Measurements from ENCODE around the gene CAMKK2.

The CAMKK2 gene

DNA sequence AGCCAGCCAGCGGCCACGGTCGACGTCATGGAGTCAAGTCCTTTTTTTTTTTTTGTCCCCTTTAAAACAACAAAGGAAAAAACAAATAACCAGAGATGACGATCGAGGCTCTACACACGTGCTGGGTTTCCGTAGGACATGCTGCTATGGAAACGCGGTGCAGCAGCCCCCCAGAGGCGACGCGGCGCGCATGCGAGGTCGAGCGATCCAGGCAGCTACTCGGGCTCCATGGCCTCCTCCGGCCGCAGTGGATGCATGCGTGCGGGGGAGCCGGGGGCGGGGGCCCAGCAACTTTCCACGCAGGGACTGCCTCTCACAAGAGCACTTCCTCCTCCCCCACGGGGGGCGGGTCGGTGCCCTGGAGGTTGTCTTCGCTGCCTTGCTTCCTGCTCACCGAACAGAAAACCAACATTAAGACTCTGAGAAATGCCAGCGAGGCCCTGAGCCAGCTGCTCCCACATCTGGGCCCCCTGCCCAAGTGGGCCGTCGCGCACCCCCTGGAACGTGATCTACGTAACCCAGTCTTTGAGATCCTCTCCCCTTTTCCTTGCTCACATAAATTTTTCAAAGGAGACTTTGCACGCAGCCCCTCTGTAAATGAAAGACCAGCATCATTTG, 55.9 kb downstream of the CAMKK2 start:
- DNase-seq (ENCODE audit: insufficient read length, low spot score): no peak
- TF ChIP-seq POU2F2 (IDR thresholded peaks at IDR 0.05; ENCODE audit: low read depth, low read length): no peak
- TF ChIP-seq TAF1 (IDR thresholded peaks at IDR 0.05; ENCODE audit: low read depth, low read length): no peak
- TF ChIP-seq POLR2A (IDR thresholded peaks at IDR 0.05; ENCODE audit: low read depth, low read length): no peak
- TF ChIP-seq PAX5 (IDR thresholded peaks at IDR 0.05; ENCODE audit: insufficient read depth, low read length, severe bottlenecking): no peak
- TF ChIP-seq SPI1 (IDR thresholded peaks at IDR 0.05; ENCODE audit: low read depth, low read length): no peak
- TF ChIP-seq POLR2AphosphoS5 (IDR thresholded peaks at IDR 0.05; ENCODE audit: low read depth, low read length): no peak
- peak; percentile 38 for FAIRE-seq

GRCh38 chr12:121240062-121240420, 56.5 kb downstream of the CAMKK2 start:
- TF ChIP-seq SPI1 (IDR thresholded peaks at IDR 0.05; ENCODE audit: low read depth, low read length) (no peak), PAX5 (IDR thresholded peaks at IDR 0.05; ENCODE audit: insufficient read depth, low read length, severe bottlenecking) (no peak), POU2F2 (IDR thresholded peaks at IDR 0.05; ENCODE audit: low read depth, low read length) (no peak), TAF1 (IDR thresholded peaks at IDR 0.05; ENCODE audit: low read depth, low read length) (no peak), POLR2A (IDR thresholded peaks at IDR 0.05; ENCODE audit: low read depth, low read length) (no peak), POLR2AphosphoS5 (IDR thresholded peaks at IDR 0.05; ENCODE audit: low read depth, low read length) (no peak)
- FAIRE-seq (peak; percentile 64), DNase-seq (ENCODE audit: insufficient read length, low spot score) (no peak)

- TF ChIP-seq POLR2A (IDR thresholded peaks at IDR 0.05; ENCODE audit: low read depth, low read length): no peak
- no peak for TF ChIP-seq POLR2AphosphoS5 (IDR thresholded peaks at IDR 0.05; ENCODE audit: low read depth, low read length)
- no peak for TF ChIP-seq POU2F2 (IDR thresholded peaks at IDR 0.05; ENCODE audit: low read depth, low read length)
- no peak for TF ChIP-seq SPI1 (IDR thresholded peaks at IDR 0.05; ENCODE audit: low read depth, low read length)
- no peak for TF ChIP-seq TAF1 (IDR thresholded peaks at IDR 0.05; ENCODE audit: low read depth, low read length)
- no peak for TF ChIP-seq PAX5 (IDR thresholded peaks at IDR 0.05; ENCODE audit: insufficient read depth, low read length, severe bottlenecking)
- peak; percentile 33 for FAIRE-seq
- no peak for DNase-seq (ENCODE audit: insufficient read length, low spot score)
These were observed 57.0 kb downstream of the CAMKK2 start for GRCh38 chr12:121239351-121240061.

DNA sequence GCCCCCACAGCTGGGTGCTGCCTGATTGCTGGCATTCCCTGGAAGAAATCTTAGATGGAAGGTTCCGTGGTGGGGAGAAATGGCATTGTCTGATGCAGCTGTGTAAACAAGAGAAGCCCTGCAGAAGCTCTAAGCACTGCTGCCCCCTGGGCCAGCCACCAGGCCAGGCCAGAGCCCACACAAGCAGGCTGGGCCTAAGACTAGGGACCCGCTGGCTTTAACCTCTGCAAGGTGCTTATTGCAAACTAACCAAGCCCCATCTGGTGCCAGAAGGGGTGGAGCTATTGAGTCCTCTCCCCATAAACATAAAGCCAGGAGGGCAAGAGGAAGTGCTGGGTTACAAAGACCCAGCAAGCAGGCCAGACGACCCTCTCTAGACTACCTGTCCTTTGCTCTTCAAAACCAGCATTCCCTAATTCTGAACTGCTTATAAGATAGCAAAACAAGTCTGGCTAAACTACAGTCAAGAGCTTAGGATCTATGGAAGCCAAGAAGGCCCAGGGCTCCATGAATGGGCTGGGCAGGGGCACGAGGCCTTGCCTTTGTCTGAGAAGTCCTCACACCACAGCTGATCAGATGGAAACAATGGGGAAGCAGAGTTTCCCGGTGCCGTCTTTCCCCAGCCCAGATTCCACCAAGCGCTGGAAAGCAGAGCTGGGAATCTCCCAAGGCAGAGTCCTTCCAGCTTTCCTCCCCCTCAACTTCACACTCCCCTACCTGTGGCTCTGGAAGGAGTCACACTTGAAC, 57.7 kb downstream of the CAMKK2 start:
- TF ChIP-seq POU2F2 (IDR thresholded peaks at IDR 0.05; ENCODE audit: low read depth, low read length) (no peak), PAX5 (IDR thresholded peaks at IDR 0.05; ENCODE audit: insufficient read depth, low read length, severe bottlenecking) (no peak), POLR2A (IDR thresholded peaks at IDR 0.05; ENCODE audit: low read depth, low read length) (no peak), TAF1 (IDR thresholded peaks at IDR 0.05; ENCODE audit: low read depth, low read length) (no peak), POLR2AphosphoS5 (IDR thresholded peaks at IDR 0.05; ENCODE audit: low read depth, low read length) (no peak), SPI1 (IDR thresholded peaks at IDR 0.05; ENCODE audit: low read depth, low read length) (peak; percentile 16; the same call in 1 of the 2 replicates)
- FAIRE-seq (peak; percentile 51), DNase-seq (ENCODE audit: insufficient read length, low spot score) (no peak)

DNA sequence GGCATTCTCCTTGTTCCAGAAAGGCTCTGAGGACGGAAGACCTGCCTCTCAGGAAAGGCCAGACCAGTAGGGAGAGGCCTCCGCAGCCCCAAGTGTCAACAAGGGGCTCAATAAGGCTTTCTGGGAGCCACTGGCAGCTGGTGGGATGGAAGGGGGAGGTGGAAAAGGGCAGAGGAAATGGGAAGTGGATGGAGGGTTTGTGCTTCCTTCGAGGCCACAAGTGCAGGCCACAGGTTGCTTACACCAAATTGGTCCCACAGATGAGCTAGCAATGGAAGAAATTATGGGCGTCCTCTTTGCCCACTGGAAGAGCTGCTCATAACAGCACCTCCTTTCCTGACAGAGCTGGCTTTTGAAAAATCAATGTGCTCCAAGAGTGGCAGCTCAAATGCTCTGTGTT, 58.4 kb downstream of the CAMKK2 start:
- DNase-seq (ENCODE audit: insufficient read length, low spot score) (no peak), FAIRE-seq (no peak)
- no peak for TF ChIP-seq POU2F2 (IDR thresholded peaks at IDR 0.05; ENCODE audit: low read depth, low read length)
- no peak for TF ChIP-seq PAX5 (IDR thresholded peaks at IDR 0.05; ENCODE audit: insufficient read depth, low read length, severe bottlenecking)

- FAIRE-seq (no peak), DNase-seq (ENCODE audit: insufficient read length, low spot score) (no peak)
- no peak for TF ChIP-seq SPI1 (IDR thresholded peaks at IDR 0.05; ENCODE audit: low read depth, low read length)
- no peak for TF ChIP-seq PAX5 (IDR thresholded peaks at IDR 0.05; ENCODE audit: insufficient read depth, low read length, severe bottlenecking)
- no peak for TF ChIP-seq POLR2AphosphoS5 (IDR thresholded peaks at IDR 0.05; ENCODE audit: low read depth, low read length)
- TF ChIP-seq POU2F2 (IDR thresholded peaks at IDR 0.05; ENCODE audit: low read depth, low read length): no peak
These were observed 59.1 kb downstream of the CAMKK2 start for GRCh38 chr12:121237415-121237814.

- DNase-seq (ENCODE audit: insufficient read length, low spot score): no peak
- no peak for FAIRE-seq
- TF ChIP-seq POLR2A (IDR thresholded peaks at IDR 0.05; ENCODE audit: low read depth, low read length) (no peak), POU2F2 (IDR thresholded peaks at IDR 0.05; ENCODE audit: low read depth, low read length) (no peak), SPI1 (IDR thresholded peaks at IDR 0.05; ENCODE audit: low read depth, low read length) (no peak), POLR2AphosphoS5 (IDR thresholded peaks at IDR 0.05; ENCODE audit: low read depth, low read length) (no peak), PAX5 (IDR thresholded peaks at IDR 0.05; ENCODE audit: insufficient read depth, low read length, severe bottlenecking) (no peak), TAF1 (IDR thresholded peaks at IDR 0.05; ENCODE audit: low read depth, low read length) (no peak)
These were observed 59.7 kb downstream of the CAMKK2 start for GRCh38 chr12:121236776-121237175.

DNA sequence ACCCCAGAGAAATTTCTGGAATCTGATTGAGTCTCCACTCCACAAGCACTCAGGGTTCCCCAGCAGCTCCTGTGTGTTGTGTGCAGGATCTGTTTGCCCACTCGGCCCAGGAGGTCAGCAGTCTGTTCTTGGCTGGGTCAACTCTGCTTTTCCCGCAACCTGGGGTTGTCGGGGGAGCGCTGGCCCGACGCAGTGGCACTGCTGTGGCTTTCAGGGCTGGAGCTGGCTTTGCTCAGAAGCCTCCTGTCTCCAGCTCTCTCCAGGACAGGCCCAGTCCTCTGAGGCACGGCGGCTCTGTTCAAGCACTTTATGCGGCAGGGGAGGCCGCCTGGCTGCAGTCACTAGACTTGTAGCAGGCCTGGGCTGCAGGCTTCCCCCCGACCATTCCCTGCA, 62.9 kb downstream of the CAMKK2 start:
- FAIRE-seq (no peak), DNase-seq (ENCODE audit: insufficient read length, low spot score) (no peak)
- no peak for TF ChIP-seq TAF1 (IDR thresholded peaks at IDR 0.05; ENCODE audit: low read depth, low read length)
- TF ChIP-seq PAX5 (IDR thresholded peaks at IDR 0.05; ENCODE audit: insufficient read depth, low read length, severe bottlenecking): no peak
- no peak for TF ChIP-seq POU2F2 (IDR thresholded peaks at IDR 0.05; ENCODE audit: low read depth, low read length)
- TF ChIP-seq POLR2A (IDR thresholded peaks at IDR 0.05; ENCODE audit: low read depth, low read length): no peak
- TF ChIP-seq SPI1 (IDR thresholded peaks at IDR 0.05; ENCODE audit: low read depth, low read length): no peak
- TF ChIP-seq POLR2AphosphoS5 (IDR thresholded peaks at IDR 0.05; ENCODE audit: low read depth, low read length): no peak; the same call in 1 of the 2 replicates

DNA sequence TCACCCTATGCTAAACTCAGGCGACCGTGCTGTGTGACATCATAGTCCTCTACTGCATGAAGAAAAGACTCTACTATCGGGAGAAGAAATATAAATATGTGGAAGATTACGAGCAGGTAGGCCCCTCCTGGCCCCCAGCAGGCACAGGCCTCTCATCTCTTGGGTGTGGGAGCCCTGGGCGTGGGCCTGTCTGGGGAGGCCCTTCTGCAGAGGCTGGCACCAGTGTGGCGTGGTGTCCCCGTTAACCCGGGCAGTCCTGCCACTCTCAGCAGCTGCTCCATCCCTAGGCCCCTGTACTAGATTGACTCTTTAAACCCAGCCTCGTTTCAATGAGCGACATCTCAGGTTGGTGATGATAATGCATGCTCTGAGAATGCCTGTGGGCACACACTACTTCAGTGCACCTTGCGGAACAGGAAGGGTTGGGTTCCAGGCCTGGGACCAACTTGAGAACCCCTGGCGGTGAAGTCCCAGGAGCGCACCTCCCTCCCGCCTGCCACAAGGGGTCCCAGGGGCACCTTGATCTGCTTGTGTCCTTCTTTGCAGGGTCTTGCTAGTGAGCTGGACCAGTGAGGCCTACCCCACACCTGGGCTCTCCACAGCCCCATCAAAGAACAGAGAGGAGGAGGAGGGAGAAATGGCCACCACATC, 63.4 kb downstream of the CAMKK2 start:
- FAIRE-seq (no peak), DNase-seq (ENCODE audit: insufficient read length, low spot score) (no peak)
- TF ChIP-seq POU2F2 (IDR thresholded peaks at IDR 0.05; ENCODE audit: low read depth, low read length): no peak
- TF ChIP-seq POLR2A (IDR thresholded peaks at IDR 0.05; ENCODE audit: low read depth, low read length): no peak
- no peak for TF ChIP-seq POLR2AphosphoS5 (IDR thresholded peaks at IDR 0.05; ENCODE audit: low read depth, low read length)
- TF ChIP-seq PAX5 (IDR thresholded peaks at IDR 0.05; ENCODE audit: insufficient read depth, low read length, severe bottlenecking): no peak
- TF ChIP-seq TAF1 (IDR thresholded peaks at IDR 0.05; ENCODE audit: low read depth, low read length): no peak
- no peak for TF ChIP-seq SPI1 (IDR thresholded peaks at IDR 0.05; ENCODE audit: low read depth, low read length)
